Fibroblast of peridontal ligament (primary cell): ENCODE measurements around the gene GREB1L.
"Not testable (repeated sequence)": the region's sequence is repeated elsewhere in the genome, so short reads cannot be mapped to it uniquely, and the experiment has no call there.

Experiments
- DNase-seq: peaks from one replicate; pipeline ENCODE4 v3.0.0-alpha.2; 2010; ENCODE audit errors: extremely low read depth

The GREB1L gene

DNA sequence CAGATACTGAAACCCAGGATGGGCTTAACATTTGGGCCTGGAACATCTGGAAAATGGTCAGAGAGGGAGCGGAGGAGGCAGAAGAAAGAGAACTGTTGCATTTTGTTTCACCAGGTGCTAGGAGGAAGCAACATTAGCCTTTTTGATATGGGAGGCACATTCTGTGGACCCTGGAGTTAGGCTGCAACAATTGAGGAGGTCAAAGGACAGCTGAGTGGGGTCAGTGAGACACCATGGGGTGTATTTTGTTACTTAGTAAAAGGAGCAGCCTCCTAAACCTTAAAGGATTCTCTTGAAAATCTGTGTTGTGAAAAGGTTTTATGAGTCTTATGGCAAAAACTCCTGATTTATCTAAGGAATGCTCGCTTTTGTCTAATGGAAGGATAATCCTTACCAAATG lies 124.9 kb downstream of the GREB1L start:
- DNase-seq, result no peak

DNA sequence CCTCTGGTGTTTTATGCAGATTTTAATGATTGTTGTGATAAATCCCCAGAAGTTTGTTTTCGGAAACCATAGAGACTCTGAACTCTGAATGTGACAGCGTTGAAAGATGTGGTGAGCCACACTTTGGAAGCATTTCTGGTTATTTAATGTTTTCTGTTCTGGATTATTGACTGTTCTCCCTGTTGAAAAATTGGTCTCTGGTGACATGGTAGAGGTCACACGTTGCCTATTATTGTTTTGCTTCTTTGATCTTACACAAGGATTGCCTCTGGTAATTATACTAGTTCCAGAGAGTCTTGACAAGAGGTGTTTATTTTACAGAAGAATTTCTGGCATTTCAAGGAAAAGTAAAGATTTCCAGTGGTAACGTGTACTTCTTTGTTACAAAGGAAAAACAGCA lies 127.1 kb downstream of the GREB1L start:
- DNase-seq, result no peak

DNA sequence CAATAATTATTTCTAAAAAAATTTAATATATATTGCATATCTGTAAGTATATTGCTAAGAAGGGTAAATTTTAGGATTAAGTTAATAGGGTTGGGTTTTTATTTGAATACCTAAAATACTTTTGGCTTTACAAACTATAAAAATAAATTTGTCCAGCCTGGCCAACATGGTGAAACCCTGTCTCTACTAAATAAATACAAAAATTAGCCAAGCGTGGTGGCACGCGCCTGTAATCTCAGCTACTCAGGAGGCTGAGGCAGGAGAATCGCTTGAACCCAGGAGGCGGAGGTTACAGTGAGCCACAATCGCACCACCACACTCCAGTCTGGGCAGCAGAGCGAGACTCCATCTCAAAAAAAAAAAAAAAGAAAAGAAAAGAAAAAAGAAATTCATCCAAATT lies 127.6 kb downstream of the GREB1L start:
- not testable (repeated sequence) for DNase-seq

DNA sequence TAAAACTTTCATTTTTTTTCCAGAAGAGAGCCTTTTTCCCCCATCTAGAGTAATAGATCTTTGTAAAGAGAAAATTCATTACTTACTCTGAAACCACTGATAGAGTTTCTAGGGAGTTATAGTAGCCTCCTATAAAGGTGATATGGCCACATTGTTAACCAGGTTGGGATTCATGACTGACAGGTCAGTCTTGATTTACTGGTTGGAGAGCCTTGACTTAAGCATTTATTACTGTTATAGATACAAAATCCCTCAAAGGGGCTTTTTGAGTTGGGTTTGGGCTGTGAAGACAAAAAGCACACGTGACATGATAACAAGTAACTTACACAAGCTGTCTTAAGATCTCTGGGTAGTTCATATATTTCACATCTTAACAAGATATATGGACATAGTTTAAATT lies 141.0 kb downstream of the GREB1L start:
- DNase-seq, result no peak

DNA sequence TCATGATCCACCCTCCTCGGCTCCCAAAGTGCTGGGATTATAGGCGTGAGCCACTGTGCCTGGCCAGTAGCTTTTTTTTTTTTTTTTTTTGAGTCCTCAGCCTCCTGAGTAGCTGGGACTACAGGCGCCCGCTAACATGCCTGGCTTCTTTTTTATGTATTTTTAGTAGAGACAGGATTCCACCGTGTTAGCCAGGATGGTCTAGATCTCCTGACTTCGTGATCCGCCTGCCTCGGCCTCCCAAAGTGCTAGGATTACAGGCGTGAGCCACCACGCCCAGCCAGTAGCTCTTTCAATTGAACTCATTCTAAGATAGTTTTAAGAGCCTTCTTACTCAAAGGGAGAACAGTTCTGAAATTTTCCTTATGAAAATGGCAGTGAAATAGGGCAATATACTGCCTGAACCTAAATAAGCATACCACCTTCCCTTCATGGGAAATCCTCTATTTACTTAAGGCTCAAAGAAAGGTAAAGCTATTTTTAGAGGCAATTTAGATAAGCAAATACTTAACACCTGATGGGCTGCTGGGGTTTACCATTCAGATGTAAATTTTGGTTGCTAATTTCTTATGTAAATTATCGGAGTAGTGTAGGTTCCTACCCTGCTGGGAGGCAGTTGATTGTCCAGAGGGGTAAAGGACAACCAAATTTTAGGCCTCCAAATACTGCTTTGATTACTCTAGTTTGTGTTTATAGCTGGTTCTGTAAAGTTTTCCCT lies 144.7 kb downstream of the GREB1L start:
- DNase-seq, result no peak

DNA sequence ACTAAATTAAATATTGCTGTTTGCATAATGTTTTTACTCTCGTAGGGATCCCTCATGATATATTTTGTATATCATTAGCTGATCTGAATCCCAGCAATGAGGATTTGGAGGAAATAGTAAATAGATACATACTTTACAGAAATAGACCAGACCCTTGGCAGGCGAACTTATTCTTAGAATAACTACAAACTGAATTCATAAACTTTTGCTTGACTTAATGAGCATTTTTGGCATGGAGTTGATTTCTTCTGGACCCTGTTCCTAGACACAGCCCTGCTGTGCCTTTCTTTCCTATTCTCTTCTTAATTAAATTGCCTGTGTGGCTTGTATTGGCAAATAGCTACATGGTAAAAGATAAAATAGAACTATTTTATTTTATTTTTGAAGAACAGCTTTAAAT lies 145.9 kb downstream of the GREB1L start:
- DNase-seq, result no peak

DNA sequence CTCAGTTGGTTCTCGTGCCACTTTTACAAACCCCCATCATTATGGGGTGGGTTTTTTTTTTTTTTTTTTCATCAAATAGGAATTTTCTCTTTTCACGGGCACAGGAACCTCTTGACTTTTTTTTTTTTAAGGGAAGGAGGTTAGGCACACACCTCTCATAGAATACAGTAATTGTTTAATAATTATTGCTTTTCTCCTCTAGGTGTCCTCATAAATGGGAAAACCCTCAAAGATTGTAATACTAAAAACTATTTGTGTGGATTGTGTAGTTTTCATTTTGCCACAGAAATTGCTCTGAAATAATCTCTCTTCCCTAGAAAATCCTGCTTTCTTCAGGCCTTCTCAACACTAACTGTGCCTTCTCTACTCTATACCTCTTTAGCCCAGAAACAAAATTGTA lies 147.3 kb downstream of the GREB1L start:
- no peak for DNase-seq

DNA sequence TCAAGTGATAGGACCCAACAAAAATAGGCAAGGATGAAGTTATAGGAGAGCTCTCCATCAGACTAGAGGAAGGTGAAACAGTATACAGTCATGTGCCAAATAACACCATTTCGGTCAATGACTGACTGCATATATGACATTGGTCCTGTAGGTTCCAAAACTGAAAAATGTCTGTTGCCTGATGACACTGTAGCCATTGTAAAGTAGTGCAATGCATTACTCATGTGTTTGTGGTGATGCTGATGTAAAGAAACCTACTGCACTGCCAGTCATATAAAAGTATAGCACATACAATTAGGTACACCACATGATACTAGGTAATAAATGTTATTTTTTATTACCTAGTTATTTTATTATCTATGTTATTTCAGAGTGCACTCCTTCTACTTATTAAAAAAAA lies 147.9 kb downstream of the GREB1L start:
- no peak for DNase-seq

DNA sequence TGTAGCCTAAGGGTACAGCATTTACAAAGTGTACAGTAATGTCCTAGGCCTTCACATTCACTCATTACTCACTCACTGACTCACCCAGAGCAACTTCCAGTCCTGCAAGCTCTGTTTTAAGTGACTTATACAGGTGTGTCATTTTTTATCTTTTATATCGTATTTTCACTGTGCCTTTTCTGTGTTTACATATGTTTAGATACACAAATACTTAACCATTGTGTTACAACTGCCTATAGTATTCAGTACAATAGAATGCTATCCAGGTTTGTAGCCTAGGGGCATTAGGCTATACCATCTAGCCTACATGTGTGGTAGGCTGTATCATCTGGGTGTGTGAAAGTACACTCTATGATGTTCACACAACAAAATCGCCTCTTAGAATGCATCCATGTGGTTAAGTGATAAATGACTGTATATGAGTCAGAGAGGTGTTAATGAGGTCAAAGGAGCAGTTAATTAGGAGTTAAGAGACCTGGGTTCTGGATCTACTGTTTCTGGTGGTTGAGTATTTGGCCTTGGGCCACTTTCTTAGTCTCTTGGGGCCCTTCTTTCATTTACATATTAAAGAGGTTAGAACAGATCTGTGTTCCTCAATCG lies 149.1 kb downstream of the GREB1L start:
- DNase-seq, result peak; percentile 8

DNA sequence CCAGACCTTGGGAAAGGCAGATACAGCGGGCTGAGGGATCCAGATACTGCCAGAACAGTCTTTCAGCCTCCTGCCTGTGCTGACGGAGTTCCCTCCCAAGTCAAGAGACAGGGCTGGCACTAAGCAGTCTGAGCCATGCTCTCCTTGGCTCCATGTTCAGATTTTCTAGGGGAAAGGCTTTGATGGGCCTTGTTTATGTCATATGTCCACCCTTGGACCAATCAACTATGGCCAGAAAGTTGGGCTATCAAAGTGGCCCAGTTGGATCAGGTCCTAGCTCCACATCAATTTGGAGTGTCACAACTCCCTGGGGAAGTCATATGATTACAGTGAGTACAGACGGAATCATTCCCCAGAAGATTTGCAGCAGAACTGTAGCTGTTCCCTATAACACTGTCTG lies 152.0 kb downstream of the GREB1L start:
- peak; percentile 1 for DNase-seq

DNA sequence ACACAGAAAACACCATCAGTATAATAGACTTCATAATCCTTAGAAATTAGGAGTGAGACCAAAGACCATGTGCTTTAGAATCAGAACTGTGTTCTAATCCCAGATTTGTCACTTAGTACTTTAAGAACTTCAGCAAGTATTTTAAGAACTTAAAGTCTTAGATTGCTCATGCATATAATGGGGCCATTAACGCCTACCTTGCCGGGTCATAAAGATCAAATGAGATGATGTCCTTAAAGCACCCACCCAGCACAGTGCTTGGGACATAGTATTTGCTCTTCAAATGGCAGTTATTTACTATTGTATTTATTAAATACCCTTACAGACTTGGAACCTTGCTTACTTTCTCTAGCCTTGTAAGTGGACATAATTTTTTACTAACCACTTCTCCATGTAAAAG lies 156.1 kb downstream of the GREB1L start:
- DNase-seq, result no peak

DNA sequence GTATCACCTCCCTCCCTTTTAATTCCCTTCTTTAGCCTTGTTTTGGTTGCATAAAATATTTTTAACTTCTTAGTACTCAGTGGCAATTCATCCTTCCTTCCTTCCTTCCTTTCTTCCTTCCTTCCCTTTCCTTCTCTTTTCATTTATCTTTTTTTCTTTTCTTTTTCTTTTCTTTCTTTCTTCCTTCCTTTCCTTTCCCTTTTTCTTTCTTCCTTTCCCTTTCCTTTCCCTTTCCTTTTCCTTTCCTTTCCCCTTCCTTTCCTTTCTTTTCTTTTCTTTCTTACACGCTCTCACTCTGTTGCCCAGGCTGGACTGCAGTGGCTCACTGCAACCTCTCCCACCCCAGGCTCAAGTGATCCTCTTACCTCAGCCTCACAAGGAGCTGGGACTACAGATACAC lies 160.2 kb downstream of the GREB1L start:
- no peak for DNase-seq

DNA sequence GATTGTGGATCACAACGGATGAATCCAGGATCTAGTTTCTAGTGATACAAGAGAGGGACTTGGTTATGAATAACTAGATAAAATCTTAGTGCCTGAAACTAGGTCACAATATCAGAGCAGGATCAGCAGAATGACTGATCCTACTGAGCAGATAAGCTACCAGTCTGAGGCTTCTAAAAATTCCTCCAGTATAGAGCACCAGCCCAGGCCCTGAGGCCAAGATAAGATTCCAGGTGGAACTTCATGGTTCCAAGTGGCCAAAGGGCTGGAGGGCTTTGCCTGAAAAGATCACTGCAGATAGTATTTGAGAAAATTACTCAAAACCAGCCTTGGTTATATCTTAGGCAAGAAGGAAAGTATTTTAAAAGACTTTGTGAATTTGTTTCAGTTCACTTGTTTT lies 162.4 kb downstream of the GREB1L start:
- DNase-seq, result no peak

DNA sequence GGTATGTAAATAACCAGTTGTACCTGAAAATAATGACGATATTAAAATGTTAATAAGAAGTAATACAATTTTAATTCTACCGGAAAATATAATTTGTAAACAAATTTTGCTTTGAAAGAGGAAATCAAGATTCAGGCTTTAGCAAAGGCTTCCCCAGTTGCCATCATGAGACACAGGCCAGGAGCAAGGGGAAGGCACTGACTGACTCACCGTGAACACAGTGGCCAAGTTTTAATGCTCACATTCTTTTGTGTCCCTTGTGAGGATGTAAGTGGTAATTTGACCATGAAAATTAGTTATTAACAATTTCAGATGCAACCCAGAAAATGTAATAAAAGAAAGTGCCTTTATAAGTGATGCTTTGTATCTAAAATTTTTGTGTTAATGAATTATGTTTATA lies 164.1 kb downstream of the GREB1L start:
- DNase-seq, result no peak

DNA sequence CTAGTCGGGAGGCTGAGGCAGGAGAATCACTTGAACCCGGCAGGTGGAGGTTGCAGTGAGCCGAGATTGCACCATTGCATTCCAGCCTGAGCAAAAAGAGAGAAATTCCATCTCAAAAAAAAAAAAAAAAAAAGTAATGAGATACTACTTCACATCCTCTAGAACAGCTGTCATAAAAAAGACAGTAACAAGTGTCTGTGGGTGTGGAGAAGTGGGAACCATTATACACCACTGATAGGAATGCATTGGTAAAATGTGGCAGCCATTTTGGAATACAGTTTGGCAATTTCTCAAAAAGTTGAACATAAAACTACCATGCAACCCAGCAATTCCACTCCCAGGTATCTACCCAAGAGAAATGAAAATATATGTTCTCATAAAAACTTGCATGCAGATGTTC lies 166.6 kb downstream of the GREB1L start:
- DNase-seq, result no peak

DNA sequence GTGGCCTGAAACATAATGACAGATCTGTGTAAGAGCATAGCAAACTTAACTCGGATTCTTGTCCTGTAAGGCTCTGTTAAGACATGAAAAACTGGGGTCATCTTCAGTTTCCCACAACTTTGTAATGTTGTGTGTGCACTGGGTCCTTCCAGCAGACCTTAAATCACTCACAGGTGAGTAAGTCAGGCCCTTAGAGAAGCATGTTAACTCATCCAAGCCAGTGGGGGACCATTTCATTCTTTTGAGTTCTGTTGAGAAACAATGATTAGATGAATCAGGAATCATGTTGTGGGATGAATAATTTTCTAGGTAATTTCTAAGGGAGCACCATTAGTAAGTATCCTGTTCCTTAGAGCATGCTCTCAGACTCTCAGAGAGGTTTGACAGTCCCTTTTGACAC lies 191.4 kb downstream of the GREB1L start:
- no peak for DNase-seq

DNA sequence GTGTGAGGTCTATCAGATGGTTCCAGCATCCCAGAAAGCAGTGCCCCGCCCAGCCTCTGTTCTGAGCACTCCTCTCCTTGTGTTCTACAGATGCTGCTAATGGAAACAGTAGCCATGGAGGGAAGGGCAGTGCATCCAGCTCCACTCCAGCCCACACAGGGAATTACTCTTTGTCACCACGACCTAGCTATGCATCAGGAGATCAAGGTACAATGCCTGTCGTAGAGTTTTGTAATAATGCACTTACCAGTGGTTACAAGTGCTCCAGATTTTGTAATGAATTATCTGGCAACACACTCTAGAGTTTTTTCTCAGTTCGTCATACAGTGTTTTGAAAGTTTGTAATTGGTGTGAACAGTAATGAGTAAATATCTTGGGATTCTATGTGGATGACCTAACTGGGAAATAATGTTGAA lies 197.4 kb downstream of the GREB1L start:
- DNase-seq, result peak; percentile 64

DNA sequence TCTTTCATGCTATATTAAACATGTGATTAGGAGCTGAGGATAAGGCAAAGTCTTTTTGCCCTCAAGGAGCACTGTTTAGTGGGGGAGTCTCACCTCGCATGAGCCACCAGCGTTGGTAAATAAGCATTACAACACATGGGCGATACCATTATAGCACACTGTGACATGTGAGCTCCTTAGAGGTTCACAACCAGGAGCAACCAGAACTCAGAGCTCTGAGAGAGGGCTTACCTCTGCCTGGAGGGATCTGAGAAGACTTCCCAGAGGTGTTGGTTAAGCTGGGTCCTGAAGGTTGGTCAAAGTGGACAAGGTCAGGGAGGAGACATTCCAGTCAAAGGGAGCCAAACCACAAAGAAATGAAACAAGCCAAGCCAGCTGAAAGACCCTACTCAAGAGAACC lies 199.6 kb downstream of the GREB1L start:
- DNase-seq, result no peak

DNA sequence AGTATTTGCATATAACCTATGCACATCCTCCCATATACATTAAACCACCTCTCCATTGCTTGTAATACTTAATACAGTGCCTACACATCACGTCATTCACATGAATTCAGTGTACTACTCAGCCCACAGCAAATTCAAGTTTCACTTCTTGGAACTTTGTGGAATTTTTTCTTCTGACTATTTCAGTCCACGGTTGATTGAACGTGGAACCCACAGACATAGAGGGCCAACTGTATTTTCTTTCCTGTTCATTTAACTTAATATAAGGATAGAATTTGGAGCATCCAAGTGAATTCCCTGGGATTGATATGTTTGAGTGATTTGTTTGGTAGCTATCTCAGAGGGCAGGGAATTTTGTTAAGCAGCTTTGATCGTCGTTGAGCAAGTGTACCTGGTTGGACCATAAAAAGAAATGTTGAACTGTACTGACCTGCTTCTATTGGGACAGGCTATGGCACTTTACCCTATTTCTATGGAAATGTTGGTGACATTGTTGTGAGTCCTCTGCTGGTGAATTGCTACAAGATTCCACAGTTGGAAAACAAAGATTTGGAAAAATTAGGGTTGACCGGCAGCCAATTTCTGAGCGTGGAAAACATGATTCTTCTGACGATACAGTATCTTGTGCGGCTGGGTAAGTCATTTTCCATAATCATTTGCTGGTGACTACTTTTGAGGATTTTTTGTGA lies 201.9 kb downstream of the GREB1L start:
- no peak for DNase-seq

DNA sequence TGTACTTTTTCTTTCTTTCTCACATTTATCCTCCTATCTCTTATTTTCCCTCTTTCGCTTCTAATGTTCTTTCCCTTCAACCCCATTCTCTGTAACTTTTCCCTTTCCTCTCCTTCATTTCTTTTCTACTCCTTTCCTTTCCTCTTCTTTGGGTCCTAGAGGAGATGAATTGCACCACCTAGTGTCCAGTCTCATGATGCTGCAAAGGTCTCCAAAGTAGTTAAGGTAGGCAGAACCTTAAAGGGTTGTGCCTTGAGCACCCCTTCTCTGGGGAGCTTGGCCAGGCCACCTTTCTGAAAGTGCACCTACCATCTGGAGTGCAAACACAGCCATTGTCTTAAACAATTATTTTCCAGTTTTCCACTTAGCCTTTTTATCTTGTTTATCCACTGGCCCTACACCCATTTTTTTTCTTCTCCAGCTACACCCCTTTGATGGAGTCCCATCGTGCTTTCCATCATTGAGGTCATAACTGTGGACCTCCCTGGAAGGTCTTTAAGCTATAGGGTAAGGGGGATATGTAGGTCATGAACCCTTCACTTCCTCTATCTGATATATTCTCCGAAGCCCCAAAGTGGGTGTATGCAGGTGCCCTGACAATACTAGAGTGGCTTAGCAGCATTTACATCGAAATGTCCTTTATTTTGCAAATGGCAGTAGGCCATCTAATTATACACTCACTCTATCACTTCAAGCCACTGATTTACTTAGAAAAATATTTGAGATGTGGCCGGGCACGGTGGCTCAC lies 202.6 kb downstream of the GREB1L start:
- DNase-seq, result peak; percentile 75

DNA sequence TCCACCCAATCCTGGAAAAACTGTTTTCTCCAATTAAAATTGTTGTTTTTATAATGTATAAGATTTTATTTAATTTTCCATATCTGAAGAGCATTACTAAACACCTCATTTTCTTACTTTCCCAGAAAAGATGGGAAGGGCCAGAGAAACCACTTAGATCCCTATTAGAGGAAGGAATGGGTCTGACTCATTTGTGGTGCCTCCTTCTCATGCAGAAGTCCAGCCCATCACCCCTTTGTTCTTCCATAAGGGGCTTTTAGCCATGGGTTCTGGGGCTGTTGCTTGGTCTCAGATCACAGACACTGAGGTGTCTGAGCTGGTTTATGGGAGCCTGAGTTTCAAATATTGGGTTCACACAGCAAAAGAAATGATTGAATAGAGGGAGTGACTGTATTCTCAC lies 206.3 kb downstream of the GREB1L start:
- no peak for DNase-seq
